Neuronal stem cell (in vitro differentiated cells): Measurements from ENCODE around the gene TSR3.
A peak's percentile ranks its signal among the peaks of the same experiment; 100 is the strongest.

ENCODE experiments used
- DNase-seq: peaks from one replicate; pipeline ENCODE4 v3.0.0-alpha.2; 2013; ENCODE audit warnings: low spot score
- H2AFZ ChIP-seq: one replicate; pipeline ENCODE4 v1.6.1; 2013; ENCODE audit warnings: mild to moderate bottlenecking, low read length, inconsistent platforms
- H2AK5ac ChIP-seq: 2 replicates; pipeline ENCODE4 v1.6.1; 2013; ENCODE audit warnings: low read depth, mild to moderate bottlenecking, inconsistent platforms, low read length, moderate library complexity, mixed read lengths
- H2BK120ac ChIP-seq: 2 replicates; pipeline ENCODE4 v1.6.1; 2013; ENCODE audit warnings: low read depth, mild to moderate bottlenecking, inconsistent platforms, low read length, moderate library complexity, mixed read lengths
- H2BK12ac ChIP-seq: one replicate; pipeline ENCODE4 v1.6.1; 2013; ENCODE audit warnings: low read length, inconsistent platforms
- H2BK15ac ChIP-seq: 2 replicates; pipeline ENCODE4 v1.6.1; 2013; ENCODE audit warnings: mild to moderate bottlenecking, low read length, inconsistent platforms, mixed read lengths
- H2BK5ac ChIP-seq: one replicate; pipeline ENCODE4 v1.6.1; 2013; ENCODE audit warnings: inconsistent platforms, mild to moderate bottlenecking, low read length, moderate library complexity
- H3K14ac ChIP-seq: one replicate; pipeline ENCODE4 v1.6.1; 2013; ENCODE audit warnings: low read length, inconsistent platforms
- H3K18ac ChIP-seq: 2 replicates; pipeline ENCODE4 v1.6.1; 2013; ENCODE audit warnings: low read length, inconsistent platforms
- H3K23ac ChIP-seq: 2 replicates; pipeline ENCODE4 v1.6.1; 2013; ENCODE audit warnings: low read depth, mild to moderate bottlenecking, mixed read lengths, low read length, inconsistent platforms; ENCODE audit not compliant: poor library complexity
- H3K27ac ChIP-seq: replicated peaks from 3 replicates; pipeline ENCODE4 v1.5.1; 2013; ENCODE audit warnings: low read length, inconsistent platforms
- H3K27me3 ChIP-seq, 3 experiments: 2 replicates each; pipeline ENCODE4 v1.6.1; 2013; ENCODE audit warnings: low read length in 3 of 3, mild to moderate bottlenecking in 2 of 3, inconsistent platforms in 1 of 3, low read depth in 1 of 3, mixed read lengths in 1 of 3, moderate library complexity in 1 of 3; ENCODE audit not compliant: control insufficient read depth in 3 of 3, insufficient read depth in 3 of 3
- H3K36me3 ChIP-seq, 2 donors: replicated peaks in 1 of 2; 2 replicates each; pipeline ENCODE4 v1.6.1; 2013; ENCODE audit warnings: low read length in 2 of 2; ENCODE audit not compliant: control insufficient read depth in 2 of 2, insufficient read depth in 2 of 2
- H3K4ac ChIP-seq: 2 replicates; pipeline ENCODE4 v1.6.1; 2013; ENCODE audit warnings: inconsistent platforms, mild to moderate bottlenecking, low read length, moderate library complexity
- H3K4me1 ChIP-seq, 2 donors: 1 replicate in 1 of 2; 2 replicates in 1 of 2; pipeline ENCODE4 v1.6.1; 2013; ENCODE audit warnings: low read length in 2 of 2, low read depth in 1 of 2; ENCODE audit not compliant: control insufficient read depth in 2 of 2, insufficient read depth in 1 of 2
- H3K4me2 ChIP-seq: one replicate; pipeline ENCODE4 v1.6.1; 2013; ENCODE audit warnings: mild to moderate bottlenecking, low read length, inconsistent platforms; ENCODE audit not compliant: insufficient read depth, poor library complexity, severe bottlenecking
- H3K4me3 ChIP-seq, 2 donors: 2 replicates each; pipeline ENCODE4 v1.5.1; 2013; ENCODE audit warnings: low read length in 2 of 2, mild to moderate bottlenecking in 2 of 2, inconsistent platforms in 1 of 2, moderate library complexity in 1 of 2
- H3K79me1 ChIP-seq: one replicate; pipeline ENCODE4 v1.6.1; 2013; ENCODE audit warnings: low read depth, mild to moderate bottlenecking, inconsistent platforms, low read length, moderate library complexity
- H3K9ac ChIP-seq: one replicate; pipeline ENCODE4 v1.6.1; 2013; ENCODE audit warnings: mild to moderate bottlenecking, low read depth, low read length, inconsistent platforms; ENCODE audit not compliant: poor library complexity
- H3K9me3 ChIP-seq, 2 donors: replicated peaks in 1 of 2; 2 replicates each; pipeline versions ENCODE3 to v1.6.1; 2013; ENCODE audit warnings: low read length in 2 of 2, mild to moderate bottlenecking in 2 of 2, inconsistent platforms in 1 of 2, low read depth in 1 of 2, mixed read lengths in 1 of 2, moderate library complexity in 1 of 2; ENCODE audit not compliant: control insufficient read depth in 2 of 2, insufficient read depth in 1 of 2
- H4K8ac ChIP-seq: one replicate; pipeline ENCODE4 v1.6.1; 2013; ENCODE audit warnings: low read depth, mild to moderate bottlenecking, inconsistent platforms, low read length, moderate library complexity
- H4K91ac ChIP-seq: one replicate; pipeline ENCODE4 v1.6.1; 2013; ENCODE audit warnings: low read length, low read depth, mild to moderate bottlenecking, inconsistent platforms; ENCODE audit not compliant: poor library complexity
- WGBS, 2 donors: extraction: QIAGEN DNeasy Blood & Tissue Kit; methylation state at CpG; one replicate each; pipeline ENCODE4 v1.1.7; 2013; ENCODE audit warnings: missing lambda C conversion rate in 2 of 2, mixed read lengths in 1 of 2; ENCODE audit not compliant: insufficient read length in 2 of 2, insufficient replicate concordance in 1 of 2; ENCODE audit errors: extremely low coverage in 2 of 2; 5-methylcytosine and 5-hydroxymethylcytosine counted together

The TSR3 gene

DNA sequence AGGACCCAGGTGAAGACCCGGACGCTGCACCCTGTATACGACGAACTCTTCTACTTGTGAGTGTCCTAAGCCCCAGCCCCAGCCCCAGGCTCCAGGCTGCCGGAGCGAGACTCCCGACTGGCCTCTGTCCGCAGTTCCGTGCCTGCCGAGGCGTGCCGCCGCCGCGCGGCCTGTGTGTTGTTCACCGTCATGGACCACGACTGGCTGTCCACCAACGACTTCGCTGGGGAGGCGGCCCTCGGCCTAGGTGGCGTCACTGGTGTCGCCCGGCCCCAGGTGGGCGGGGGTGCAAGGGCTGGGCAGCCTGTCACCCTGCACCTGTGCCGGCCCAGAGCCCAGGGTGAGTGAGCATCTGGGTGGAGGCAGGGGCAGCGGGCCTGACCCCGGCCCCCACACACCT lies 3.7 kb downstream of the TSR3 start:
- Histone ChIP-seq H3K79me1 (peaks cover 23% of the 10 kb centered on the region), H2BK5ac (no peak overlapping the region), H3K27me3 (peaks cover 0 to 6% (median 0%) of the 10 kb centered on the region in 3 experiments), H3K9me3 (no peaks in the 10 kb centered on the region), H3K14ac (no peak overlapping the region), H3K18ac (no peak overlapping the region), H4K8ac (no peak overlapping the region), H2BK15ac (no peak overlapping the region), H3K4me1 (peaks cover 12 to 13% of the 10 kb centered on the region in 2 donors), H2BK12ac (no peak overlapping the region), H2AK5ac (no peak overlapping the region), H3K4ac (no peak overlapping the region), H3K23ac (no peak overlapping the region), H2BK120ac (no peak overlapping the region), H4K91ac (no peak overlapping the region), H3K4me2 (no peak overlapping the region), H2AFZ (no peak overlapping the region), H3K27ac (no peak overlapping the region), H3K36me3 (peaks cover 16 to 51% of the 10 kb centered on the region in 2 donors), H3K9ac (peak overlapping the region; percentile 21), H3K4me3 (no peak overlapping the region)
- no CpG with 5 or more reads among the region's 29 CpGs for WGBS, 2 donors
- no peak for DNase-seq

DNA sequence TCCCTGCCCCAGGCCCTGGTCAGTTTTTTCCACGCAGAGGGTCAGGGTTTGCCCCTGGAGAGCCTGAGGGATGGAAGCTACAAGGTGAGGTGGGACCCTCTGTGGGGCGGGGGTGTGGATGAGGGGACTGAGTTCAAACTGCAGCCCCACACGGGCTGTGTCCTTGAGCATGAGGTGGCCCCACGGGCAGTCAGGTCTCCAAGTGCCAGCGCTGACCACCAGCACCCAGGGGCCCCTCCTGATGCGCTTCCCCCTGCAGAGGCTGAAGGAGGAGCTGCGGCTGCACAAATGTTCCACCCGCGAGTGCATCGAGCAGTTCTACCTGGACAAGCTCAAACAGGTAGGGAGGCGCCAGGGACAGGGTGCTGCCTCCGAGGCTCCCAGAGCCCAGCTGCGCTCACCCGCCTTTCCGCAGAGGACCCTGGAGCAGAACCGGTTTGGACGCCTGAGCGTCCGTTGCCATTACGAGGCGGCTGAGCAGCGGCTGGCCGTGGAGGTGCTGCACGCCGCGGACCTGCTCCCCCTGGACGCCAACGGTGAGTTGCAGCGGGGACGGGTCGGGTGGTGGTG lies 4.3 kb downstream of the TSR3 start:
- peaks cover 0 to 10% (median 0%) of the 10 kb centered on the region in 3 experiments for H3K27me3 ChIP-seq
- H3K4me3 ChIP-seq, result no peak overlapping the region
- H4K91ac ChIP-seq, result no peak overlapping the region
- H2AFZ ChIP-seq, result no peak overlapping the region
- no peak overlapping the region for H3K9ac ChIP-seq
- no peak overlapping the region for H2AK5ac ChIP-seq
- H2BK120ac ChIP-seq, result no peak overlapping the region
- no peaks in the 10 kb centered on the region for H3K9me3 ChIP-seq
- DNase-seq, result no peak
- no peak overlapping the region for H3K18ac ChIP-seq
- peaks cover 16 to 54% of the 10 kb centered on the region in 2 donors for H3K36me3 ChIP-seq
- H3K79me1 ChIP-seq, result peaks cover 21% of the 10 kb centered on the region
- no peak overlapping the region for H2BK15ac ChIP-seq
- peaks cover 8 to 14% of the 10 kb centered on the region in 2 donors for H3K4me1 ChIP-seq
- H2BK12ac ChIP-seq, result no peak overlapping the region
- no peak overlapping the region for H3K4ac ChIP-seq
- H4K8ac ChIP-seq, result no peak overlapping the region
- no peak overlapping the region for H2BK5ac ChIP-seq
- no peak overlapping the region for H3K14ac ChIP-seq
- H3K27ac ChIP-seq, result no peak overlapping the region
- no peak overlapping the region for H3K4me2 ChIP-seq
- WGBS, 2 donors, result no CpG with 5 or more reads among the region's 31 CpGs
- H3K23ac ChIP-seq, result no peak overlapping the region

DNA sequence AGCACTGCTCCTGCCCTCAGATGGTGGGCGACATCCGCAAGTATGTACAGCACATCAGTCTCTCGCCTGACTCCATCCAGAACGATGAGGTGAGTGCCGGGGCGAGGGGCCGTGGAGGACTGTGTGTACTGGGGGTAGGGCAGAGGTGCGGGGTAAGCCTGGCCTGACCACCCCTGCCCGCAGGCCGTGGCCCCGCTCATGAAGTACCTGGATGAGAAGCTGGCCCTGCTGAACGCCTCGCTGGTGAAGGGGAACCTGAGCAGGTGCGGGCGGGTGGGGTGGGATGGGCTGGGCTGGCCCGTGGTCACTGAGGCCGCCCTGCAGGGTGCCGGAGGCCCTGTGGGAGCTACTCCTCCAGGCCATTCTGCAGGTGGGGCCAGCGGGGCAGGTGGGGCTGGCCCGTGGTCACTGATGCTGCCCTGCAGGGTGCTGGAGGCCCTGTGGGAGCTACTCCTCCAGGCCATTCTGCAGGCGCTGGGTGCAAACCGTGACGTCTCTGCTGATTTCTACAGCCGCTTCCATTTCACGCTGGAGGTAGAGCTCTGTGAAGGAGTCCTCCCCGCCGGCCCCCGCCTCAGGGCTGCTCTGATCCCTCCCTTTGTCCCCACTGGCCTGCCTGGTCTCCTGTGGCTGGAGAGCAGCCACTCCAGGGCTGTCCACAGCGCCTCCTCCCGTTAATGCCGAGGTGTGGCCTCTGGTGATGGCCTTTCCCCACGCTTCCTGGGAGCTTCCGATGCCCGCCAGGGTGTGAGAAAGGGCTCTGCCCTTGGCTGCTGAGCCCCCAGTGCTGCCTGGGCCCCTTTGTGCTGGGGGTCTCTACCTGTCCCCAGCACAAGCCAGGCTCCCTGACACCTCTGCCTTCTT lies 5.0 kb downstream of the TSR3 start:
- no peak overlapping the region for H2AFZ ChIP-seq

More for the DNA sequence above, 5.0 kb downstream of the TSR3 start:
- H2BK12ac ChIP-seq, result peak overlapping the region; percentile 84
- H3K4me1 ChIP-seq, result peaks cover 8 to 14% of the 10 kb centered on the region in 2 donors
- peak overlapping the region; percentile 23 for H3K4ac ChIP-seq
- H3K36me3 ChIP-seq, result peaks cover 16 to 61% of the 10 kb centered on the region in 2 donors
- H4K8ac ChIP-seq, result no peak overlapping the region
- peak overlapping the region; percentile 94 for H2BK15ac ChIP-seq
- peaks cover 0 to 14% (median 0%) of the 10 kb centered on the region in 3 experiments for H3K27me3 ChIP-seq
- no peak overlapping the region for H3K9ac ChIP-seq
- H2BK5ac ChIP-seq, result no peak overlapping the region
- no peaks in the 10 kb centered on the region for H3K9me3 ChIP-seq
- H3K23ac ChIP-seq, result peak overlapping the region; percentile 17
- no CpG with 5 or more reads among the region's 34 CpGs for WGBS, 2 donors
- no peak overlapping the region for H2BK120ac ChIP-seq
- H3K14ac ChIP-seq, result no peak overlapping the region
- no peak overlapping the region for H2AK5ac ChIP-seq
- no peak overlapping the region for H3K27ac ChIP-seq
- H3K18ac ChIP-seq, result no peak overlapping the region
- H3K4me3 ChIP-seq, result peak overlapping the region in 1 of 2 donors; percentile 14
- DNase-seq, result no peak
- H3K79me1 ChIP-seq, result peaks cover 15% of the 10 kb centered on the region
- H4K91ac ChIP-seq, result no peak overlapping the region
- no peak overlapping the region for H3K4me2 ChIP-seq
